Keratinocyte (primary cell): Measurements from ENCODE around the gene POU6F2.

Experiments used
- CTCF ChIP-seq, 3 experiments: IDR thresholded peaks in 1 of 3; conservative IDR thresholded peaks in 1 of 3; optimal IDR thresholded peaks in 1 of 3; 2 replicates in 2 of 3; 3 replicates in 1 of 3; pipeline versions ENCODE3 to v1.5.1; 2011; ENCODE audit warnings: low read length in 3 of 3, mild to moderate bottlenecking in 3 of 3, moderate library complexity in 2 of 3, control low read depth in 1 of 3, inconsistent platforms in 1 of 3; ENCODE audit not compliant: insufficient read depth in 2 of 3; ENCODE audit errors: extremely low read depth in 1 of 3
- EZH2 ChIP-seq: IDR thresholded peaks from one replicate; pipeline ENCODE4 v1.6.1; 2012; ENCODE audit warnings: inconsistent platforms, mild to moderate bottlenecking, low read length, moderate library complexity

- TF ChIP-seq CTCF (optimal IDR thresholded peaks at IDR 0.05 in 1 of 3, IDR thresholded peaks at IDR 0.05 in 1 of 3, conservative IDR thresholded peaks at IDR 0.05 in 1 of 3; ENCODE audit: extremely low read depth in 1 of 3, insufficient read depth in 2 of 3, low read length in 3 of 3) = no peak
- TF ChIP-seq EZH2 = no peak
These were observed 92.5 kb downstream of the POU6F2 start for GRCh38 chr7:39069896-39070881.
